ENCODE data around the gene OSM.

Gene OSM

DNA sequence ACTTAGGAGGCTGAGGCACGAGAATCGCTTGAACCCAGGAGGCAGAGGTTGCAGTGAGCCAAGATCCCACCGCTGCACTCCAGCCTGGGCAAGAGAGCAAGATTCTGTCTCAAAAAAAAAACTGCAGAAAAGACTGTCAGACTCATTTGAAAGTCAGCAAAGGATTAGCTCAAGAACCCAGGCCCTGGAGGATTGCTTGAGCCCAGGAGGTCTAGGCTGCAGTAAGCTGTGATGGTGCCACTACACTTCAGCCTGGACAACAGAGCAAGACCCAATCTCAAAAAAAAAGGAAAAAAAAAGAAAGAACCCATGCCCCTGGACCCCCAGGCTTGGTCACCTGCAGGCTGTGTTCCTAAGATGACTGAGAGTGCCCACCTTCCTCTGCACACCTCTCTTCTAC, 36.3 kb downstream of the OSM start:
- no peaks in the 10 kb centered on the region for H3K9me3 ChIP-seq (ENCODE audit: control insufficient read depth, insufficient read depth, low read length)
- peaks cover 21% of the 10 kb centered on the region for H3K4me1 ChIP-seq (ENCODE audit: control insufficient read depth, insufficient read depth, low read length)

DNA sequence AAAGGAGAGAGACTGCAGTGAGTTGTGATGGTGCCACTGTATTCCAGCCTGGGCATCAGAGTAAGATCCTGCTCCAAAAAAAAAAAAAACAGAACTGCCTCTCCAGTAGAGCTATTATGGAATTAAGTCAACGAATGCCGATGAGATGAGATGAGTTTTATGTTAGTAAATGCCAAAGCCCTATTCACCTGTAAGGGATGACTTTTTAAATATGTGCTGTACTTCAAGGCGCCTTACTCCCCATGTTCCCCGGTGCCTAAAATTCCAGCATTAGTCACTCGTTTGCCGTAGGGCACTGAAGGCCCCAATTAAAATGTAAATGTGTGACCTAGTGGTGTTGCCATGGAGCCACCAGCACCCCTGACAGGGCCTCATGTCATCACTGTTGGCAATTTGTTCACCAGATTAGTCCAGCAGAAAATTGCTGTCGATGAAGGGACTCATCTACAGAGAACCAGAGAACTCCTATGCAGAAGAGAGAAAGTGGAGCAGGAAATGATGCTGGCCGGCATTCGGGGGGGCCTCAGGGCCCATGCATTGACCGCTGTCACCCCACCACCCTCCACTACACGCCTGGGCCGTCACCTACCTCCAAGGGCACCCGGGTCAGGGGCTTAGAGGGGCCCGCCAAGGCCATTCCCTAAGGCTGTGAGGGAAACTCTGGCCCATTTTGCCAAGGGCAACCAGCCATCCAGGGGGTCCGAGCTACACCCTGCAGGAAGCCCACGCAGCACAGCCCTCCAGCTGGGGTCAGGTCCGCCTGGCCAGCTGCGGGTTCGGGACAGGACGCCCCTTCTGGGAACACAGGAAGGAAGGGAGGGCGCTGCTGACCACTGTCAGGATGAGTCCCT, 37.9 kb downstream of the OSM start:
- no peak overlapping the region for H3K27ac ChIP-seq (ENCODE audit: low read depth, low read length)
- H3K36me3 ChIP-seq (ENCODE audit: control insufficient read depth, insufficient read depth, low read length) = no peaks in the 10 kb centered on the region
- peaks cover 12% of the 10 kb centered on the region for H3K4me1 ChIP-seq (ENCODE audit: control insufficient read depth, insufficient read depth, low read length)
- no peak overlapping the region for H3K4me3 ChIP-seq (ENCODE audit: low read depth, low read length)
- no peaks in the 10 kb centered on the region for H3K27me3 ChIP-seq (ENCODE audit: control insufficient read depth, insufficient read depth, low read length)
- H3K9me3 ChIP-seq (ENCODE audit: control insufficient read depth, insufficient read depth, low read length) = no peaks in the 10 kb centered on the region
- no peak overlapping the region for H3K9ac ChIP-seq (ENCODE audit: low read depth, low read length)

More for the DNA sequence above, 36.3 kb downstream of the OSM start:
- H3K4me3 ChIP-seq (ENCODE audit: low read depth, low read length) = no peak overlapping the region
- H3K9ac ChIP-seq (ENCODE audit: low read depth, low read length) = no peak overlapping the region
- H3K27ac ChIP-seq (ENCODE audit: low read depth, low read length) = no peak overlapping the region
- H3K27me3 ChIP-seq (ENCODE audit: control insufficient read depth, insufficient read depth, low read length) = 0 out of 2 replicates have a peak, but pooled peaks cover 5% of the 10 kb centered on the region
- H3K36me3 ChIP-seq (ENCODE audit: control insufficient read depth, insufficient read depth, low read length) = no peaks in the 10 kb centered on the region

DNA sequence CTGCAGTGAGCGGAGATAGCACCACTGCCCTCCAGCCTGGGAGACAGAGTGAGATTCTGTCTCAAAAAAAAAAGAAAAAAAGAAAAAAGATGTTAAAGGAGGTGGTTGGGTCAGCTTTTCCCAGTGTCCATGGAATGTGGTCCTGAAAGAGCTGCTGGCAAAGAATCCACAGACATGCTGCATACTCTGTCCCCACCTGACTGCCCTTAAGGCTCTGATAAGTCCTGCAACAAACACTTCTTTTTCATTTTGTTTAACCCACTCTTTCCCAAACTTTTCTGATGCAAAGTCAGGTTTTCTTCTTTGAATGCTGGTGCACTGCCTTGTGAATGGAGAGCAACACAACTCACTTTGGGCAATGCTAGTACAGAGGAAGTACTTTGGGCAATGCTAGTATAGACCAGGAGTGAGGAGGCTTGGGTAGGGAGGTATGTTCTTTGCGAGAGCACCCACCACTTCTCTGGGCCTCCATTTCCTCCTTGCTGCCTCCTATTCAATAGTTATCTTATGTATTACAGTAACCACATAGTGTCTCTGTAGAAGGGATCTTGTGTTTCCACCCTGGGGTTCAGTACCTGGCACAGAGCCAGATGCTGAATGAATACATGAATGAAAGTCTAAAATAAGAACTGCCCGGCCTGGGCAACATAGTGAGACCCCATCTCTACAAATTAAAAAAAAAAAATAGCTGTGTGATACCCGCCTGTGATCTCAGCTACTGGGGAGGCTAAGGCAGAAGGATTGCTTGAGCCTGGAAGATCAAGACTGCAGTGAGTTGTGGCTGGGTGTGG, 39.0 kb downstream of the OSM start:
- Histone ChIP-seq H3K27me3 (ENCODE audit: control insufficient read depth, insufficient read depth, low read length) (no peaks in the 10 kb centered on the region), H3K9me3 (ENCODE audit: control insufficient read depth, insufficient read depth, low read length) (no peaks in the 10 kb centered on the region), H3K27ac (ENCODE audit: low read depth, low read length) (no peak overlapping the region), H3K36me3 (ENCODE audit: control insufficient read depth, insufficient read depth, low read length) (no peaks in the 10 kb centered on the region), H3K4me3 (ENCODE audit: low read depth, low read length) (no peak overlapping the region), H3K4me1 (ENCODE audit: control insufficient read depth, insufficient read depth, low read length) (peaks cover 9% of the 10 kb centered on the region), H3K9ac (ENCODE audit: low read depth, low read length) (no peak overlapping the region)

DNA sequence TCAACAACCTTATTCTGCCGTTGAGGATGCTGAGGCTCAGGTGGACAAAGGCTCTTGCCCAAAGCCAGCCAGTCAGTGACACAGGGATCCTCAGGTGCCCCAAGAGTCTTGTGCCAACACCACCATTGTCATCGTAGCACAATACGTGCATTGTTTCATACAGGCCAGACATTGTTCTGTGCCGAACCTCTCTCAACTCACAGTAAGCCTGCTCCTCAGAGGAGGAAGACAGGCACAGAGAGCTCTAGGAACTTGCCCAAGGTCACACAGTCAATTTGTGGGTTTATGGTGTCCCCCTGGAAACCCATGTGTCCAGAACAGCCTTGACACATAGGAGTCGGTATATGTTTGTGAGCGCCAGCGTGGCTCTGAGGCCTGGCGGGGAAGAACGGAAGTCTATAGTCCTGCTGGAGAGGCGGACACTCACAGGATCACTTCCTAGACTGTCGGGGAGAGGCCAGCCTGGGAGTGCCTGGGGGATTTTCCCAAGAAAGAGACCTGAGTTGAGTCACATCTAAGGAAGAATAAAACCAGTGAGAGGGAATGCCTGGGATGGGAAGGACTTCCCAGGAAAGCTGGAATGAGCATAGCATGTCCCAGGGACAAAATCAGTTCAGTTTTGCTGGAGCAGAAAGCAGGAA, 40.3 kb downstream of the OSM start:
- H3K9ac ChIP-seq (ENCODE audit: low read depth, low read length) = no peak overlapping the region
- no peak overlapping the region for H3K27ac ChIP-seq (ENCODE audit: low read depth, low read length)
- H3K4me1 ChIP-seq (ENCODE audit: control insufficient read depth, insufficient read depth, low read length) = peaks cover 9% of the 10 kb centered on the region
- H3K9me3 ChIP-seq (ENCODE audit: control insufficient read depth, insufficient read depth, low read length) = no peaks in the 10 kb centered on the region
- H3K27me3 ChIP-seq (ENCODE audit: control insufficient read depth, insufficient read depth, low read length) = no peaks in the 10 kb centered on the region
- H3K4me3 ChIP-seq (ENCODE audit: low read depth, low read length) = no peak overlapping the region
- H3K36me3 ChIP-seq (ENCODE audit: control insufficient read depth, insufficient read depth, low read length) = no peaks in the 10 kb centered on the region

DNA sequence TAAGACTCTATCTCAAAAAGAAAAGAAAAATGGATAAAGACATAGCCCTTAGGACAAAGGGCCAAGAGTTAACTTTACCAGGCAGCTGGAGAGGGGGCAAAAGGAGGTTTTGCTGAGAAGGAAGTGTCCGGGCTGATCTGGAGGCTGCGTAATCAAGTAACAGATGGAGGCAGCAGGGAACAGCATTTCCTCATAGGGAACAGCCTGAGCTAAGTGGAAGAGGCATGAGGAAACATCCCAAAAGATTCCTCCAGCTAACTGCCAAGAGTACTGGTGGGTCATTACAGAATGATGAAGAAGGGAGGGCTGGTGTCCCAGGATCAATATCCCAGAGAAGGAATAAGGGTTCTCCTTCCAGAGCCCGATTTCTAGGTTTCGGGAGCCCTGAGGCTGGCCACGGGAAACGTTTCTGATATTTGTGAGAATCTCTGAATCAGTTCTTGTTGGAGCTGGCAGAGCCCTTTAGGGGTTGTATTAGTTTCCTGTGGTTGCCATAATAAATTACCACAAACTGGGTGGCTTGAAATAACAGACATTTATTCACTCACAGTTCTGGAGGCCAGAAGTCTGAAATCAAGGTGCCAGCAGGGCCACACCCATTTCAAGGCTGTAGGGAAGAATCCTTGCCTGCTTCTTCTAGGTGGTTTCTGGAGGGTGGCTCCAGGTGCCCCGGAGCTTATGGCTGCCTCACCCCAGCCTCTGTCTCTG, 41.3 kb downstream of the OSM start:
- H3K36me3 ChIP-seq (ENCODE audit: control insufficient read depth, insufficient read depth, low read length) = no peaks in the 10 kb centered on the region
- no peak overlapping the region for H3K27ac ChIP-seq (ENCODE audit: low read depth, low read length)
- H3K27me3 ChIP-seq (ENCODE audit: control insufficient read depth, insufficient read depth, low read length) = no peaks in the 10 kb centered on the region
- H3K9me3 ChIP-seq (ENCODE audit: control insufficient read depth, insufficient read depth, low read length) = no peaks in the 10 kb centered on the region
- no peak overlapping the region for H3K9ac ChIP-seq (ENCODE audit: low read depth, low read length)
- peaks cover 9% of the 10 kb centered on the region for H3K4me1 ChIP-seq (ENCODE audit: control insufficient read depth, insufficient read depth, low read length)
- no peak overlapping the region for H3K4me3 ChIP-seq (ENCODE audit: low read depth, low read length)

DNA sequence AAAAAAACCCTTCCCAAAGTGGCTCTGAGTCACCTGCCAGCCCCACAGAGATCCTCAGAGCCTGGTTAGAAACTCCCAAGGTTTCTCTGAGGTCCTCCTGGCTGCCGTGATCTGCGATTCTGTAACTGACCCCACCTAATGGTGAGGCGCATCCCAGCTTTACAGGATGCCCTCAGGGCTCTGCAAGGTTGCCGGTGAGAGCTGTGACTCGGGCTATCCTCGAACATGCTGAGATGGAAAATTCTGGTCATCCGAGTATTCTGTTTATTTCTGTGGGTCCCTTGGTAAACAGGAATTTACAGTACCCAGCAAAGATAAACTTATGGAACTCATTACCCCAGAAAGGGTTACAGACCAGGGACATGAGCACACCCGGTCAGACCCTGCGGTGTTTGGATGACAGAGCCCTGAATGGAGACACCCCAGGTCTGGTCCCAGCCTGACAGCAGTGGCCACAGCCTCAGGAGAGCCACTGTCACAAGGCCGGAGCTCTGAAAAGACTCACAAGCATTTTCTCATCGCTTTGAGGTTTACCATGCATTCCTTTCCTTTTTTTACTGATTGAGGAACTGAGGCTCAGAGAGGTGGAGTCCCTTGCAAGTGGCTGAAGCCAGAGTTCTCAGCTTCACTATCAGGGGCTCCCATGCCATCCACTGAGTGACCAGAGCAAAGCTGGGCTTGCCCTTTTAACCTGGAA, 42.3 kb downstream of the OSM start:
- Histone ChIP-seq H3K27ac (ENCODE audit: low read depth, low read length) (peak overlapping the region; percentile 48), H3K4me1 (ENCODE audit: control insufficient read depth, insufficient read depth, low read length) (peaks cover 9% of the 10 kb centered on the region), H3K36me3 (ENCODE audit: control insufficient read depth, insufficient read depth, low read length) (no peaks in the 10 kb centered on the region), H3K27me3 (ENCODE audit: control insufficient read depth, insufficient read depth, low read length) (no peaks in the 10 kb centered on the region), H3K4me3 (ENCODE audit: low read depth, low read length) (no peak overlapping the region), H3K9me3 (ENCODE audit: control insufficient read depth, insufficient read depth, low read length) (no peaks in the 10 kb centered on the region), H3K9ac (ENCODE audit: low read depth, low read length) (no peak overlapping the region)

DNA sequence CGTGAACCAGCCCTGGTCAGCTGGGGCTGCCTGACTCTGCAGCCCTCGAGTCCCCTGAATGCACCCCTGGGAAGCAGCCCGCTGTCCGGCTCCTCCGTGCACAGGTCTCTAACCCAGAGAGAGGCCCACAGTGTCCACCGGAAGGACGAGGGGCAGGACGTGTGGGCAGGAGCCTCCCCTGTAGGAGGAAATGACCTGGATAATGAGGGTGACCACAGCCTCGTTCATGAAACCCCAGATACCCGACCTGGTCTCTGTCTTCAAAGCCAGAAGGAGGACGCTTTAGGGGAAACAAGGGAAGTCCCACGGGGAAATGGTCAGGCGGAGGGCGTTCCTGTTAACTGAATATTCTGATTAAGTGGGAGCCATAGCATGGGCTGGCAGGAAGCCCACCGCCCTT, 43.3 kb downstream of the OSM start:
- Histone ChIP-seq H3K36me3 (ENCODE audit: control insufficient read depth, insufficient read depth, low read length) (no peaks in the 10 kb centered on the region), H3K9me3 (ENCODE audit: control insufficient read depth, insufficient read depth, low read length) (no peaks in the 10 kb centered on the region), H3K27me3 (ENCODE audit: control insufficient read depth, insufficient read depth, low read length) (no peaks in the 10 kb centered on the region), H3K27ac (ENCODE audit: low read depth, low read length) (no peak overlapping the region), H3K9ac (ENCODE audit: low read depth, low read length) (no peak overlapping the region), H3K4me1 (ENCODE audit: control insufficient read depth, insufficient read depth, low read length) (0 out of 2 replicates have a peak, but pooled peaks cover under 1% of the 10 kb centered on the region), H3K4me3 (ENCODE audit: low read depth, low read length) (no peak overlapping the region)

DNA sequence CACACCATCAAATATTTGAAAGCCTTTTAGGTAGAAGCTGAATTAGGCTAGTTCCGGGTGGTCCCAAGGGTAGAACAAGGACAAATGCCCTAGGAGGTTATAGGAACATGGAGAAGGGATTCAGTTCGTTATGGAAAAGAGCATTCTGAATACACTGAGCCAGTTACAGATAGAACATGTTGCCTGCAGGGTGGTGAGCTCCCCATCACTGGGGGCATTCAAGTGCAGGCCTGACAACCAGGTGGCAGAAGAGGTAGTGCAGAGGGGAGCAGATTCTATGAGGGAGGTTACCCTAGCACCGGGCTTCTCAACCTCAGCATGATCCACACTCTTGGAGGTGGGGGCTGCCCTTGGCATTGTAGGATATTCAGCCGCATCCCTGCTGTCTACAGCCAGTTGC, 44.3 kb downstream of the OSM start:
- H3K27ac ChIP-seq (ENCODE audit: low read depth, low read length) = no peak overlapping the region
- no peaks in the 10 kb centered on the region for H3K9me3 ChIP-seq (ENCODE audit: control insufficient read depth, insufficient read depth, low read length)
- no peak overlapping the region for H3K9ac ChIP-seq (ENCODE audit: low read depth, low read length)
- no peaks in the 10 kb centered on the region for H3K27me3 ChIP-seq (ENCODE audit: control insufficient read depth, insufficient read depth, low read length)
- no peaks in the 10 kb centered on the region for H3K4me1 ChIP-seq (ENCODE audit: control insufficient read depth, insufficient read depth, low read length)
- no peak overlapping the region for H3K4me3 ChIP-seq (ENCODE audit: low read depth, low read length)
- no peaks in the 10 kb centered on the region for H3K36me3 ChIP-seq (ENCODE audit: control insufficient read depth, insufficient read depth, low read length)

DNA sequence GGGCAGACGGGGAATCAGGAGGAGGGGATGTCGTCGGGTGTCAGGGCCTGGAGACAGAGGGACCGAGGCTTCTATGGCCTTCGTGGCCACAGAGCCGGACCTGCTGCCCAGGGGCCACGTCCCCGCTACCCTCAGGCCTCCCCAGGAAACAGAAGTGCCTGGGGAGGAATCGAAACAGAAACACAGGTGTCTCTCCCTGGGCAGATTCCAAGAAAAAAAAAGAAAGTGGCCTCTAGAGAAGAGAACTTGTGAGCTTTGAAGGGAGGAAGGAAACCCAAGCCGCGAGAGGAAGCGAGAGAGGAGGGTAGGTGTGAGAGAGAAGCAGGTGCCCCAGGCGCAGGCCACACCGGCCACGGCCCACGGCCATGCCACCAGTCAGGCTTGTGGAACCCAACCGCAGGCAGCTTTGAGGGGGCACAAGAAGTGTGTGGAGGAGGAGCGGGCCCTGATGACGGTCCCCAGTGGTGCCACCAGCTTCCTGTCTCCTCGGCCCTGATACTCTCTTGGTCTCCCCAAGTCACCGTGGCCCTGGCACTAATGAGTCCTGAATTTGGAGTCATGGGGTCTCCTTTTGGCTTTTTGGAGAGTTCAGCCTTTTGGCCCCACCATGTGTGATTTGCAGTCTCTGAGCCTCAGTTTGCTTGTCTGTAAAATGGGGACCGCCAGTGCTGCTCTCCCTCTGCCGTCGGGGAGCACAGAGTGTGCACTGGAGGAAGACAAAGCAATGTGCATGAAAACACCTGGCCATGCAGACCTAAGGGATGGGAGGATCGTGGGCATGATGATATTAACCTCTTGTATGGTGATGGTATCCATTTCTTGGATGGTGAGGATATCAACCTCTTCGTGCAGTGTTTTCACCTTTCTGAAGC, 45.3 kb downstream of the OSM start:
- Histone ChIP-seq H3K9me3 (ENCODE audit: control insufficient read depth, insufficient read depth, low read length) (no peaks in the 10 kb centered on the region), H3K4me3 (ENCODE audit: low read depth, low read length) (no peak overlapping the region), H3K4me1 (ENCODE audit: control insufficient read depth, insufficient read depth, low read length) (no peaks in the 10 kb centered on the region), H3K36me3 (ENCODE audit: control insufficient read depth, insufficient read depth, low read length) (no peaks in the 10 kb centered on the region), H3K27ac (ENCODE audit: low read depth, low read length) (no peak overlapping the region), H3K27me3 (ENCODE audit: control insufficient read depth, insufficient read depth, low read length) (no peaks in the 10 kb centered on the region), H3K9ac (ENCODE audit: low read depth, low read length) (no peak overlapping the region)

Measured in HUES48 (cell line).